CD4-positive, alpha-beta T cell treated with Interleukin-1 beta for 1 hour (primary cell): Measurements from ENCODE around the gene GPX5.

Experiments
- DNase-seq, 2 donors: peaks; one replicate each; pipeline ENCODE4 v3.0.0-alpha.2; 2020 to 2022

Gene GPX5

DNA sequence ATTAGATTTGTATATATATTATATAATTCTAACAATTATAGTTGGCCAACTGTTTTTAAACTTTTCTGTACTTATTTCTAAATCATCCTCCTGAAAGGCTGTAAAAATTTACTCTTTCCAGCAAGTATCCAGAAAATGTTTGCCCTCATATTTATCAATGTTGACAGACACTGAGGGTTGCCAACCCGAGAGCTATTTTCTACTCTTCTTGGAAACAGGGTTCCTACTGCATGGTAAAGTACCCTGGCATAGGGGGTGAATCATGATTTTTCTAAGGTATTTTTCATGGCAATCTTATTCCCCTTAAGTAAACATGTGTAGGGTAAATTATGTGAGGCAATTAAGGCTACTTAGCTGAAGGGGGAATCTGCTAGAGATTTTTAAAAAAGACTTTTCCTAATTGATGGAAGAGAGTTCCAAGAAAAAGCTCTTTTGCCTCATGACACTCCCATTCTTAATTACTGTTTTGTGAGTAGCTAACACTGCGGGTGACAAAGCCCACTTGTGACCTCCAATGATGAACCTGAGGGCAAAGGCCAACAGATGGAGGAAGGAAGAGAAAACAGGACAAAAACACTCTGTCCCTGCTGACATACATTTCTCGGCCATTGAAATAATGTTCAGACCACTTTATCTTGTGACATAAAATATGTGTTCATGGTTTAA, 37.9 kb downstream of the GPX5 start:
- no peak for DNase-seq

GRCh38 chr6:28565823-28566526, 40.3 kb downstream of the GPX5 start:
- no peak for DNase-seq

DNA sequence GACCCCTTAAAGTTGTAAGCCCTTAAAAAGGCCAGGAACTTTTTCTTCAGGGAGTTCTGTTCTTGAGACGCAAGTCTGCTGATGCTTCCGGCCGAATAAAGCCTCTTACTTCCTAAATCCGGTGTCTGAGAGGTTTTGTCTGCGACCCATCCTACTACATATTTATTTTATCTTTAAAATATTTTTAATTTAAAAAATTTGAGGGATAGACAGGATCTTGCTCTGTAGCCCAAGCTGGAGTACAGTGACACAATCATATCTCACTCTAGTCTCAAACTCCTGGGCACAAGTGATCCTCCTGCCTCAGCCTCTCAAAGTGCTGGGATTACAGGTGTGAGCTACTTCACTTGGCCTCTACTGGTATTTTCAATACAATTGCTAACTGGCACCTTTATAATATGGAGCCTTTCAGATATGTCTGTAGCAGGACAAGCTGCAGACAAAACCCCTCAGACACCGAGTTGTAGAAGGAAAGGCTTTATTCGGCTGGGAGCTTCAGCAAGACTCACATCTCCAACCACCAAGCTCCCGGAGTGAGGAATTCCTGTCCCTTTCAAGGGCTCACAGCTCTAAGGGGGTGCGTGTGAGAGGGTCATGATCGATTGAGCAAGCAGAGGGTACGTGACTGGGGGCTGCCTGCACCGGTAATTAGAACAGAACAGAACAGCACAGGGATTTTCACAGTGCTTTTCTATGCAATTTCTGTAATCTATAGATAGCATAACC, 41.0 kb downstream of the GPX5 start:
- DNase-seq: no peak

- no peak for DNase-seq
Observed at GRCh38 chr6:28567506-28567905, 41.8 kb downstream of the GPX5 start.

GRCh38 chr6:28568515-28569108, 42.9 kb downstream of the GPX5 start:
- DNase-seq: no peak

DNA sequence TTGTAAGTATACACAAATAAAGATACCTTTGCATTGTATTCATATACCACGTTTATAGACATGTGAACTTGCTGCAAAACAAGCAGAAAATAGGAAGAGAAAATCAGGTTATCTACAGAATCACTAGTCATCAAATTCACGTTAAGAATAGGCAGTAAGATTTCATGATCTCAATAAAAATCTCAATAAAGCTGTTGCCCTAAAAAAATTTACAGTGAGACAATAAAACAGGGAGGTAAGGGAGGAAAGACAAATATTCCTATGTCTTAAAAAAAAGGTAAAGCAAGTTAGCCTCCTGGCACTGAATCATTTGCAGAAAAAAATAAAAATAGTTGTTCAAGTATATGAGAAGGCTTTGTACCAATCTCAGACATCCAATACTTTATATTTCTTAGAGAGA, 44.1 kb downstream of the GPX5 start:
- DNase-seq: no peak

- DNase-seq: no peak
Observed at GRCh38 chr6:28580475-28580874, 54.8 kb downstream of the GPX5 start.

DNA sequence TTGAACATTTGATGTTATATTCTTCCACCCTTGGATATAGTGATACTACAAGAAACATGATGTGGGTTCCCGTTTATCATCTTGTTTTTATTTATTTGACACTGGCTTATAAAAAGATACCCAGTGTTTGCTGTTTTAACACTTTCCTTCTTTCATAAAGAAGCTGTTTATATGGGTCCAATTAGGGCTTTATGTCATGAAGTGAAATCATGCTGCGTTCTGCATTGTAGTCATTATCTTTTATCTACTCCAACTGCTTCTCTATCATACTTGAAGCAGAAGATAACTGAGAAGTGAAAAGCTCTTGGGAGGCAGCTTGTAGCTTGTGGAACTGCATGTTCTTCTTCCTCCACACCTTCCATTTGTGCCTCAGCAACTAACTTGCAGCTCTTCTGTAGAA, 57.8 kb downstream of the GPX5 start:
- DNase-seq: no peak
